Lower leg skin (tissue), 3 donors: ENCODE results near the gene C2CD3.

Experiments
- CTCF ChIP-seq, 3 donors: fragments of 450-650 bp; IDR thresholded peaks; one replicate each; pipeline ENCODE4 v1.5.1; 2016; ENCODE audit warnings: antibody characterized with exemption in 3 of 3, mild to moderate bottlenecking in 3 of 3, moderate library complexity in 2 of 3
- POLR2A ChIP-seq, 2 donors: fragments of 450-650 bp; IDR thresholded peaks; one replicate each; pipeline ENCODE4 v1.6.1; 2016 to 2017; ENCODE audit warnings: antibody characterized with exemption in 2 of 2, mild to moderate bottlenecking in 1 of 2, moderate library complexity in 1 of 2

- TF ChIP-seq POLR2A (IDR thresholded peaks at IDR 0.05) (no peak), CTCF (IDR thresholded peaks at IDR 0.05) (no peak)
Measured at GRCh38 chr11:74004046-74004695, 166.6 kb downstream of the C2CD3 start.
